Stomach (tissue), 4 donors: Measurements from ENCODE around the gene CCDC74A.
"Not testable (repeated sequence)": the region's sequence is repeated elsewhere in the genome, so short reads cannot be mapped to it uniquely, and the experiment has no call there.

ENCODE experiments used
- POLR2A ChIP-seq, 4 donors: fragments of 450-650 bp; IDR thresholded peaks; one replicate each; pipeline ENCODE4 v1.6.1; 2016; ENCODE audit warnings: antibody characterized with exemption in 4 of 4, control low read depth in 2 of 4, mild to moderate bottlenecking in 1 of 4, moderate library complexity in 1 of 4
- TF ChIP-seq, protein P1 (sequence below), 7 experiments: fragments of 450-650 bp in 4 of 7; fragments of 200-600 bp in 3 of 7; sonication (generic) in 3 of 7; IDR thresholded peaks; one replicate each; pipeline ENCODE4 v1.5.1; 2016 to 2019; ENCODE audit warnings: antibody characterized with exemption in 7 of 7, control low read depth in 2 of 7, mild to moderate bottlenecking in 1 of 7

GRCh38 chr2:131478850-131479461 is 48.7 kb upstream of the CCDC74A start:
- TF ChIP-seq POLR2A (IDR thresholded peaks at IDR 0.05), result not testable (repeated sequence)
- TF ChIP-seq, protein P1, sequence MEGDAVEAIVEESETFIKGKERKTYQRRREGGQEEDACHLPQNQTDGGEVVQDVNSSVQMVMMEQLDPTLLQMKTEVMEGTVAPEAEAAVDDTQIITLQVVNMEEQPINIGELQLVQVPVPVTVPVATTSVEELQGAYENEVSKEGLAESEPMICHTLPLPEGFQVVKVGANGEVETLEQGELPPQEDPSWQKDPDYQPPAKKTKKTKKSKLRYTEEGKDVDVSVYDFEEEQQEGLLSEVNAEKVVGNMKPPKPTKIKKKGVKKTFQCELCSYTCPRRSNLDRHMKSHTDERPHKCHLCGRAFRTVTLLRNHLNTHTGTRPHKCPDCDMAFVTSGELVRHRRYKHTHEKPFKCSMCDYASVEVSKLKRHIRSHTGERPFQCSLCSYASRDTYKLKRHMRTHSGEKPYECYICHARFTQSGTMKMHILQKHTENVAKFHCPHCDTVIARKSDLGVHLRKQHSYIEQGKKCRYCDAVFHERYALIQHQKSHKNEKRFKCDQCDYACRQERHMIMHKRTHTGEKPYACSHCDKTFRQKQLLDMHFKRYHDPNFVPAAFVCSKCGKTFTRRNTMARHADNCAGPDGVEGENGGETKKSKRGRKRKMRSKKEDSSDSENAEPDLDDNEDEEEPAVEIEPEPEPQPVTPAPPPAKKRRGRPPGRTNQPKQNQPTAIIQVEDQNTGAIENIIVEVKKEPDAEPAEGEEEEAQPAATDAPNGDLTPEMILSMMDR (IDR thresholded peaks at IDR 0.05), result not testable (repeated sequence)
